Measurements from ENCODE around the gene CHD5.

CHD5 gene

DNA sequence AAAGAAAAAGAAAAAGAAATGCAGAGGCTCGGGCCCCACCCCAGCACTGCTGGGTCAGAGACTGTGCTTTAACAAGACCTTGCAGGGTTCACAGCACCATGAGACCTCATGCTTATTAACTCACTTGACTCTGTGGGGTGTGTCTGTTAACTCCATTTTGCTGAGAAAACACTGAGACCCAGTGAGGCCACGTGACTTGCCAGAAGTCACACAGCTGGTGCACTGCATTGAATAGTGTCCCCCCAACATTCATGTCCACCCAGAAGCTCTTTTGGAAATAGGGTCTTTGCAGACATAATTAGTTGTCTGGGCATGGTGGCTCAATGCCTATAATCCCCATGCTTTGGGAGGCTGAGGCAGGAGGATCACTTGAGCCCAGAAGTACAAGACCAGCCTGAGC, 39.7 kb downstream of the CHD5 start:
- Histone ChIP-seq H3K36me3 (ENCODE audit: insufficient read depth, low read length) (no peaks in the 10 kb centered on the region), H3K27ac (no peak overlapping the region), H3K4me3 (no peak overlapping the region), H3K9ac (ENCODE audit: insufficient read length) (no peak overlapping the region), H3K9me3 (ENCODE audit: low read depth, low read length) (no peaks in the 10 kb centered on the region)
- TF ChIP-seq EZH2 (IDR thresholded peaks at IDR 0.05) (no peak), POLR2AphosphoS5 (IDR thresholded peaks at IDR 0.05; ENCODE audit: borderline replicate concordance, low read depth, low read length) (no peak), FOXP2 (optimal IDR thresholded peaks at IDR 0.05; ENCODE audit: control extremely low read depth, extremely low read length, insufficient read depth) (no peak)
- DNase-seq (ENCODE audit: low read depth, low spot score), result no peak

DNA sequence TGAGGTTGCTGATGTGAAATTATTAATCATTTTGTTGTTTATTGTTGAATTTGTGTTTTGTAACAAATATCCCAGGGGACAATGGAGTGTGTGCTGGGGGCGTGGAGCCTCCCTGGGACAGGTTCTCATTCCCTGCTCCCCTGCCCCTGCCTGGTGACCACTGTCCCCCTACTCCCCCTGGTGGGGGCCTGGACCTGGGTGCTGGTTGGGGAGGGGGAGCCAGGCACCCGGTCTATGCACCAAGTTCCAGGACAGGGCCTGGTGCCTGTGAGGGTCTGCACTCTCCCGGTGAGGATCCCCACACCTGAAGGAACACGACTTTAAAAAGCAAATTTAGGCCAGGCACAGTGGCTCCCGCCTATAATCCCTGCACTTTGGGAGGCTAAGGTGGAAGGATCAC, 42.4 kb downstream of the CHD5 start:
- DNase-seq (ENCODE audit: low read depth, low spot score), result no peak
- Histone ChIP-seq H3K36me3 (ENCODE audit: insufficient read depth, low read length) (no peaks in the 10 kb centered on the region), H3K9me3 (ENCODE audit: low read depth, low read length) (no peaks in the 10 kb centered on the region), H3K9ac (ENCODE audit: insufficient read length) (no peak overlapping the region), H3K27ac (no peak overlapping the region), H3K4me3 (no peak overlapping the region)
- TF ChIP-seq POLR2AphosphoS5 (IDR thresholded peaks at IDR 0.05; ENCODE audit: borderline replicate concordance, low read depth, low read length) (no peak), EZH2 (IDR thresholded peaks at IDR 0.05) (no peak), FOXP2 (optimal IDR thresholded peaks at IDR 0.05; ENCODE audit: control extremely low read depth, extremely low read length, insufficient read depth) (no peak)

DNA sequence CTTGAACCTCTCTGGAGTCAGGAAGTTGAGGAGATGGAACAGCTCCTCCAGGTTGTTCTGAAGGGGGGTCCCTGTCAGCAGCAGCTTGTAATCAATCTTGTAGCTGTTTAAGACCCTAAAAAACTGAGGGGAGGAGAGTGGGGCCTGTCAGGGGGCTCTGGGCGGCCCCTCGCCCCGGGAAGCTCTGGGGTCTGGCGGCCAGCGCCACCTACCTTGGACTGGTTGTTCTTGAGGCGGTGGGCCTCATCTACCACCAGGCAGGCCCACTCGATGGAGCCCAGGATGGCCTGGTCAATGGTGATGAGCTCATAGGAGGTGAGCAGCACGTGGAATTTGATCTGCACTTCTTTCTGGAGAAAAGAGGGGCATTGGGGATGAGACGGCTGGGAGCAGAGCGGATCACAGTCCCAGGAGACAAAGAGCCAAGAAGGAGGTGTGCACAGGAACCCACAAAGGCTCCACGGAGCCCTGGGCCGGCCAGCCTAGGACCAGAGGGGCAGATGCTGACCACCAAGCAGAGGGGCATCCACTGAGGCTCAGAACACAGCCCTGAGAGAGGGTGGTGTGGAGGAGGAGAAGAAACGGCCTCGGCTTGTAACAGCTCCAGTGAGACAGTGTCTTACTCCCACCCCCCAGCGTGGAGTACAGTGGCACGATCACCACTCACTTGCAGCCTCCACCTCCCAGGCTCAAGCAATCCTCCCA, 43.5 kb downstream of the CHD5 start:
- Histone ChIP-seq H3K4me3 (no peak overlapping the region), H3K27ac (no peak overlapping the region), H3K9me3 (ENCODE audit: low read depth, low read length) (no peaks in the 10 kb centered on the region), H3K36me3 (ENCODE audit: insufficient read depth, low read length) (no peaks in the 10 kb centered on the region), H3K9ac (ENCODE audit: insufficient read length) (no peak overlapping the region)
- no peak for DNase-seq (ENCODE audit: low read depth, low spot score)
- no peak for TF ChIP-seq POLR2AphosphoS5 (IDR thresholded peaks at IDR 0.05; ENCODE audit: borderline replicate concordance, low read depth, low read length)
- TF ChIP-seq FOXP2 (optimal IDR thresholded peaks at IDR 0.05; ENCODE audit: control extremely low read depth, extremely low read length, insufficient read depth), result no peak

DNA sequence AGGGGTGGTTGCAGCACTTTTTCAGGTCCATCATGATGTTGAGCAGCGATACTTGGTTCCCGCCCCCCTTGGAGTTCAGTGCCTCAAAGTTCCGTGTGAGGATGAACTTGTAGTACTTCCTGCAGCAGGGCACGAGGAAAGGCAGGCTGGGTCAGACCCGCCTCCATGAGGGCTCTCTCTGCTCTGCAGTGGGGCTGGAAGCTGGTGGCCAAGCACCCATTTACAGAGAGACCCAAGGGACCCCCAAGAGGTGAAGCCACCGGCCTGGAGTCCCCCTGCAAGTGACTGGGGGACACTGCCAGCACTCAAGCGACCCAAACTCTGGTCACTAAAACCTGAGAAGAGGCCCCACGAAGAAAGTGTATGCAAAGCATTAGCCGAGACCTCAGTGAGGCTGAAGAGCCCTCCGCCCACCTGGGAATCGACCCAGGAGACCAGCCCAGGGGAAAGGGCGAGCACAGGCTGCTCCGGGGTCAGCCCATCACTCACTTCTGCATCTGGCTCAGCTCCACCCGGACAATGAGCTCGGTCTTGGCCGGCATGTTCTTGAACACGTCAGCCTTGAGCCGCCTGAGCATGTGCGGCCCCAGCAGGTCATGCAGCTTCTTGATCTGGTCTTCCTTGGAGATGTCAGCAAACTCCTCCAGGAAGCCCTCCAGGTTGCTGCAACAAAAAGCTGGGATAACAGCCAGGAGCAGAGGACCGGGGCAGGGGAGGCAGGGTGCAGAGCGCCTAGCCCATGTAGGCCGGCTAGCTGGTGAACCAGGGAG, 45.2 kb downstream of the CHD5 start:
- no peak for TF ChIP-seq FOXP2 (optimal IDR thresholded peaks at IDR 0.05; ENCODE audit: control extremely low read depth, extremely low read length, insufficient read depth)
- TF ChIP-seq POLR2AphosphoS5 (IDR thresholded peaks at IDR 0.05; ENCODE audit: borderline replicate concordance, low read depth, low read length), result no peak
- no peak for TF ChIP-seq EZH2 (IDR thresholded peaks at IDR 0.05)
- Histone ChIP-seq H3K9ac (ENCODE audit: insufficient read length) (no peak overlapping the region), H3K9me3 (ENCODE audit: low read depth, low read length) (no peaks in the 10 kb centered on the region), H3K36me3 (ENCODE audit: insufficient read depth, low read length) (no peaks in the 10 kb centered on the region), H3K27ac (no peak overlapping the region), H3K4me3 (no peak overlapping the region)
- DNase-seq (ENCODE audit: low read depth, low spot score), result no peak

DNA sequence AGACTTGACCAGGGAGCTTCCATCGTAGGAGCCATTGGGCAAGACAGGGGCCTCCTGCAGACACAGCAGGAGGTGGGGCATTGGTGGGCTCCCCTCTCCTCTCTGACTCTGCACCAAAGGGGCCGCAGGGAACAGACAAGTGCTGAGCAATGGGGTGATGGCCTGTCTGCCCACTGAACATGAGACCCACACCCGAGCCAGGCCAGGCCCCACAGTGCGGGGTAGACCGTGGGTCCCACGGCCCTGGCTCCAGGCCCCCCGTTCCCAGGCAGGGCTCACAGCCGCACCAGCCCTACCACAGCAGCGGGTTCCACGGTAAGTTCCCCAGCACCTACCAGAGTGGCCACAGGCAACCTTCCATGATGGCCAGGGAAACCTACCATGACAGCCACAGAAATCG, 45.9 kb downstream of the CHD5 start:
- DNase-seq (ENCODE audit: low read depth, low spot score), result no peak
- no peak overlapping the region for H3K27ac ChIP-seq
- no peaks in the 10 kb centered on the region for H3K9me3 ChIP-seq (ENCODE audit: low read depth, low read length)
- H3K36me3 ChIP-seq (ENCODE audit: insufficient read depth, low read length), result no peaks in the 10 kb centered on the region
- H3K4me3 ChIP-seq, result no peak overlapping the region
- no peak overlapping the region for H3K9ac ChIP-seq (ENCODE audit: insufficient read length)
- no peak for TF ChIP-seq EZH2 (IDR thresholded peaks at IDR 0.05)
- TF ChIP-seq FOXP2 (optimal IDR thresholded peaks at IDR 0.05; ENCODE audit: control extremely low read depth, extremely low read length, insufficient read depth), result no peak
- TF ChIP-seq POLR2AphosphoS5 (IDR thresholded peaks at IDR 0.05; ENCODE audit: borderline replicate concordance, low read depth, low read length), result no peak

DNA sequence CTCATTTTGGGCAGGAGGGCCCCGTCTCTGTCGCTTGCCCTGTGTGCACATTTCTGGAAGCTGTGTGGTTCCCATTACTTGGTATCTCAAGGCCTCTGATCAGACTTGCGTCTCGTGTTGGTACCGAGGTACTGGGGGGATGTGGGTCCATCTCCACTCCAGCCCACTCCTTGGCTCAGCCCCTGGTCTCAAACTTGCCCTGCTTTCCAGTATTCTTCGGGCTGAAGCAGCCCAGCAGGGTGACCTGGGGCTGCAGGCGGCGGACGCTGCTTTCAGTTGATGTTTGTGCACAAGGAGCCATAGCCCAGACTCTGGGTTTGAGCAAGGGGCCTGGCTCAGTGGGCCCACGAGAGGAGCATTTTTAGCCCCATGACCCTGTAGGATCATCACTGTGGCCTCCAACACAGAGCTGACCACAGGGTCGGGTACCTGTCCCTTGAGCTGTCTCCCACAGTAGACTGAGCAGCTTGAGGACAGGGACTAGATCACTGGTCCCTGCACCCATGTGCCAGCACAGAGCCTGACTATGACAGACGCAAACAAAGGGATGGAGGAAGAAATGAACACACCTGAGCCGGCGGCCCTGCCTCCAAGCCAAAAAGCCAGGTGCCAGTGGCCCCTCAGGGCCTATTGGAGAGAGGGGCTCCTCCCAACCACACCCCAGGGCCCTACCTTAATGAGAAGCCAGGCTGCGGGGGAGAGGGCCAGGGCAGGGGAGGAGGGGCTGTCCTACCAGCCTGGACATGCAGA, 46.8 kb downstream of the CHD5 start:
- Histone ChIP-seq H3K36me3 (ENCODE audit: insufficient read depth, low read length) (no peaks in the 10 kb centered on the region), H3K4me3 (no peak overlapping the region), H3K9me3 (ENCODE audit: low read depth, low read length) (no peaks in the 10 kb centered on the region), H3K27ac (no peak overlapping the region), H3K9ac (ENCODE audit: insufficient read length) (no peak overlapping the region)
- no peak for DNase-seq (ENCODE audit: low read depth, low spot score)
- no peak for TF ChIP-seq POLR2AphosphoS5 (IDR thresholded peaks at IDR 0.05; ENCODE audit: borderline replicate concordance, low read depth, low read length)
- TF ChIP-seq FOXP2 (optimal IDR thresholded peaks at IDR 0.05; ENCODE audit: control extremely low read depth, extremely low read length, insufficient read depth), result no peak
- no peak for TF ChIP-seq EZH2 (IDR thresholded peaks at IDR 0.05)

DNA sequence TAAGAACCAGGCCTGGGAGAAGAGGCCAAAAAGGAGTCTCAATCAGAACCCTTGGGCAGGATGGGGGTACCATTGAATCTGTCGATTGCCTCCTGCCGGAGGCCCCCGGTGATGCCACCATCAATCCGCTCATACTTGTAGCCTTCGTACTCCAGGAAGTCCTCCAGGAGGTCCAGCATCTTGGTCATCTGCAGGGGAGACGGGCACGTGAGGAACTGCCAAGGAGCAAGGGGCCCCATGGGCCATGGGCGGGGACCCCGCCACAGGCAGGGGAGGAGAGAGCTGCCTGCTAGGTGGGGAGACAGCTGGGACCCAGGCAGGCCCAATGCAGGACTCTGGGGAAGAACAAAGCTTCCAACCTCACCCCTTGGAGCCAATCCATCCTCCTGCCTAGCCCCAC, 48.6 kb downstream of the CHD5 start:
- H3K4me3 ChIP-seq, result no peak overlapping the region
- no peak overlapping the region for H3K27ac ChIP-seq
- H3K36me3 ChIP-seq (ENCODE audit: insufficient read depth, low read length), result no peaks in the 10 kb centered on the region
- no peak overlapping the region for H3K9ac ChIP-seq (ENCODE audit: insufficient read length)
- no peaks in the 10 kb centered on the region for H3K9me3 ChIP-seq (ENCODE audit: low read depth, low read length)
- TF ChIP-seq POLR2AphosphoS5 (IDR thresholded peaks at IDR 0.05; ENCODE audit: borderline replicate concordance, low read depth, low read length), result no peak
- no peak for TF ChIP-seq FOXP2 (optimal IDR thresholded peaks at IDR 0.05; ENCODE audit: control extremely low read depth, extremely low read length, insufficient read depth)
- TF ChIP-seq EZH2 (IDR thresholded peaks at IDR 0.05), result no peak
- DNase-seq (ENCODE audit: low read depth, low spot score), result no peak

DNA sequence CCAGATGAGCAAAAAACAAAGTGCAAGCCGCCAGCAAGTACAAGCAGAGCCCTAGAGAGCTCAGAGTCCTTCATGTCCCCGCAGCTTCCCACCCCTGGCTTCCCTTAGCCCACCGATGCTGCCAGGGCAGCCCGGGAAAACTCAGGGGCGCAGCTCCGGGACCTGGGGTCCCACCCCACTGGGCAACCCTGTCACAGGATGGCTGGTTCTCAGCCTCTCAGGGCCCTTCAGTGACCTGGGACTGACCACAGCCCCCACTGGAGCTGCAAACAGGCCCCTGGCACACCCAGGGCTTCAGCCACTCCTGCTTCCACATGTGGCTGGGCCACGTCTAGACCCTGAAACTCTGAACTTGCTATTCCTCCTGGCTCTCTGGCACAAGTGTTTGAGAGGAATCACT, 49.5 kb downstream of the CHD5 start:
- H3K9ac ChIP-seq (ENCODE audit: insufficient read length), result no peak overlapping the region
- DNase-seq (ENCODE audit: low read depth, low spot score), result no peak
- H3K36me3 ChIP-seq (ENCODE audit: insufficient read depth, low read length), result no peaks in the 10 kb centered on the region
- no peak overlapping the region for H3K4me3 ChIP-seq
- H3K9me3 ChIP-seq (ENCODE audit: low read depth, low read length), result no peaks in the 10 kb centered on the region
- H3K27ac ChIP-seq, result no peak overlapping the region
- TF ChIP-seq POLR2AphosphoS5 (IDR thresholded peaks at IDR 0.05; ENCODE audit: borderline replicate concordance, low read depth, low read length) (no peak), EZH2 (IDR thresholded peaks at IDR 0.05) (no peak), FOXP2 (optimal IDR thresholded peaks at IDR 0.05; ENCODE audit: control extremely low read depth, extremely low read length, insufficient read depth) (no peak)
